HepG2 (cell line): Measurements from ENCODE around the gene PCIF1. TPM values are rescaled to one million over a fixed set of nuclear protein-coding genes. Genes with fewer than 3 reads are reported as not detected.

Source experiments
- FOSL1 ChIP-seq: sonication (generic); formaldehyde crosslinking; IDR thresholded peaks from 2 replicates; pipeline ENCODE4 v1.9.0; 2021; ENCODE audit warnings: missing genetic modification reagents, borderline replicate concordance
- FOXK1 ChIP-seq: sonication (generic); formaldehyde crosslinking; IDR thresholded peaks from 2 replicates; pipeline ENCODE4 v1.4.0; 2020; ENCODE audit warnings: low read depth, missing genetic modification reagents, borderline replicate concordance
- HNRNPL ChIP-seq: fragments of 200-400 bp; formaldehyde crosslinking; IDR thresholded peaks from 2 replicates; pipeline ENCODE4 v1.6.1; 2017; ENCODE audit warnings: mild to moderate bottlenecking, low read depth, low read length
- HOXA5 ChIP-seq: sonication (generic); formaldehyde crosslinking; IDR thresholded peaks from 2 replicates; pipeline ENCODE4 v1.4.0; 2020; ENCODE audit warnings: missing genetic modification reagents
- JDP2 ChIP-seq: sonication (generic); formaldehyde crosslinking; IDR thresholded peaks from 2 replicates; pipeline ENCODE4 v1.8.1; 2022; ENCODE audit warnings: missing genetic modification reagents, borderline replicate concordance
- KDM3A ChIP-seq: IDR thresholded peaks from 2 replicates; pipeline ENCODE4 v1.6.1; 2018; ENCODE audit warnings: low read depth, missing compliant biosample characterization
- MIXL1 ChIP-seq: IDR thresholded peaks from 2 replicates; pipeline ENCODE4 v1.6.1; 2016
- MYC ChIP-seq: sonication (generic); formaldehyde crosslinking; IDR thresholded peaks from 2 replicates; pipeline ENCODE4 v1.9.0; 2021; ENCODE audit warnings: missing genetic modification reagents, borderline replicate concordance
- NFE2L1 ChIP-seq: sonication (generic); formaldehyde crosslinking; IDR thresholded peaks from 2 replicates; pipeline ENCODE4 v1.4.0; 2020; ENCODE audit warnings: missing genetic modification reagents, mild to moderate bottlenecking, borderline replicate concordance
- PCBP1 ChIP-seq: fragments of 200-400 bp; formaldehyde crosslinking; IDR thresholded peaks from 2 replicates; pipeline ENCODE4 v1.6.1; 2017; ENCODE audit warnings: mild to moderate bottlenecking, low read depth, low read length, borderline replicate concordance
- PRMT3 ChIP-seq: sonication (generic); formaldehyde crosslinking; IDR thresholded peaks from 2 replicates; pipeline ENCODE4 v1.8.1; 2022; ENCODE audit warnings: low read depth, mild to moderate bottlenecking, moderate library complexity, missing genetic modification reagents, borderline replicate concordance
- SKI ChIP-seq: fragments of 450-650 bp; IDR thresholded peaks from one replicate; pipeline ENCODE4 v1.6.1; 2018; ENCODE audit warnings: mild to moderate bottlenecking; ENCODE audit not compliant: partially characterized antibody
- SOX6 ChIP-seq, 2 experiments: fragments of 450-650 bp in 1 of 2; sonication (generic) in 1 of 2; formaldehyde crosslinking in 1 of 2; IDR thresholded peaks; 2 replicates each; pipeline versions ENCODE4 v1.4.0 to v1.6.1; 2017 to 2020; ENCODE audit warnings: antibody characterized with exemption in 1 of 2, mild to moderate bottlenecking in 1 of 2, missing genetic modification reagents in 1 of 2
- SRY ChIP-seq: sonication (generic); formaldehyde crosslinking; IDR thresholded peaks from 2 replicates; pipeline ENCODE4 v1.8.0; 2022; ENCODE audit warnings: mild to moderate bottlenecking, missing genetic modification reagents
- SSRP1 ChIP-seq: IDR thresholded peaks from 2 replicates; pipeline ENCODE4 v1.6.1; 2016; ENCODE audit warnings: control low read depth
- ZBTB38 ChIP-seq: sonication (generic); formaldehyde crosslinking; IDR thresholded peaks from 2 replicates; pipeline ENCODE4 v1.5.1; 2020; ENCODE audit warnings: mild to moderate bottlenecking, missing genetic modification reagents
- ZNF547 ChIP-seq: sonication (generic); formaldehyde crosslinking; IDR thresholded peaks from 2 replicates; pipeline ENCODE4 v1.5.1; 2020; ENCODE audit warnings: mild to moderate bottlenecking, missing genetic modification reagents
- ZNF619 ChIP-seq: sonication (generic); formaldehyde crosslinking; IDR thresholded peaks from 2 replicates; pipeline ENCODE4 v1.4.0; 2020; ENCODE audit warnings: mild to moderate bottlenecking, missing genetic modification reagents
- ZNF674 ChIP-seq: sonication (generic); formaldehyde crosslinking; IDR thresholded peaks from 2 replicates; pipeline ENCODE4 v1.5.0; 2020; ENCODE audit warnings: low read depth, mild to moderate bottlenecking, missing genetic modification reagents
- ZNF766 ChIP-seq: sonication (generic); formaldehyde crosslinking; IDR thresholded peaks from 2 replicates; pipeline ENCODE4 v1.5.0; 2020; ENCODE audit warnings: missing genetic modification reagents, borderline replicate concordance
- ZNF883 ChIP-seq: sonication (generic); formaldehyde crosslinking; IDR thresholded peaks from 2 replicates; pipeline ENCODE4 v1.5.1; 2020; ENCODE audit warnings: mild to moderate bottlenecking, missing genetic modification reagents; ENCODE audit errors: not compliant biosample characterization
- polyA plus RNA-seq, 8 experiments: library from polyadenylated mRNA; depleted of rRNA in 3 of 8; stranded (reverse) in 7 of 8; unstranded in 1 of 8; fragments of >200 nt; fragmentation: Illumina TruSeq in 4 of 8; extraction: Trizol in 4 of 8; gene quantifications; 2 replicates each; pipeline versions ENCODE4 v1.2.1 to v1.2.3, GENCODE V29; 2011 to 2016; ENCODE audit warnings: low read depth in 4 of 8, missing spikeins in 1 of 8, mixed read lengths in 1 of 8; ENCODE audit not compliant: insufficient read depth in 1 of 8
- total RNA-seq, 5 experiments: library from RNA; depleted of rRNA; stranded (reverse); fragments of >200 nt; fragmentation: Illumina TruSeq; extraction: Trizol; gene quantifications; 2 replicates each; pipeline ENCODE4 v1.2.3, GENCODE V29; 2016; ENCODE audit warnings: low read depth in 1 of 5
- TF ChIP-seq, protein P1 (sequence below): sonication (generic); formaldehyde crosslinking; IDR thresholded peaks from 2 replicates; pipeline ENCODE4 v1.5.1; 2020; ENCODE audit warnings: missing genetic modification reagents, mild to moderate bottlenecking, borderline replicate concordance
- TF ChIP-seq, protein P2 (sequence below): sonication (generic); formaldehyde crosslinking; IDR thresholded peaks from 2 replicates; pipeline ENCODE4 v1.9.0; 2021; ENCODE audit warnings: missing genetic modification reagents, borderline replicate concordance

Gene PCIF1
- total and polyA plus RNA-seq, 2 of the 13 experiments (the other 11 are each of a cell fraction or from before 2014, with no cell fraction given): 20.9 to 24.4 TPM

DNA sequence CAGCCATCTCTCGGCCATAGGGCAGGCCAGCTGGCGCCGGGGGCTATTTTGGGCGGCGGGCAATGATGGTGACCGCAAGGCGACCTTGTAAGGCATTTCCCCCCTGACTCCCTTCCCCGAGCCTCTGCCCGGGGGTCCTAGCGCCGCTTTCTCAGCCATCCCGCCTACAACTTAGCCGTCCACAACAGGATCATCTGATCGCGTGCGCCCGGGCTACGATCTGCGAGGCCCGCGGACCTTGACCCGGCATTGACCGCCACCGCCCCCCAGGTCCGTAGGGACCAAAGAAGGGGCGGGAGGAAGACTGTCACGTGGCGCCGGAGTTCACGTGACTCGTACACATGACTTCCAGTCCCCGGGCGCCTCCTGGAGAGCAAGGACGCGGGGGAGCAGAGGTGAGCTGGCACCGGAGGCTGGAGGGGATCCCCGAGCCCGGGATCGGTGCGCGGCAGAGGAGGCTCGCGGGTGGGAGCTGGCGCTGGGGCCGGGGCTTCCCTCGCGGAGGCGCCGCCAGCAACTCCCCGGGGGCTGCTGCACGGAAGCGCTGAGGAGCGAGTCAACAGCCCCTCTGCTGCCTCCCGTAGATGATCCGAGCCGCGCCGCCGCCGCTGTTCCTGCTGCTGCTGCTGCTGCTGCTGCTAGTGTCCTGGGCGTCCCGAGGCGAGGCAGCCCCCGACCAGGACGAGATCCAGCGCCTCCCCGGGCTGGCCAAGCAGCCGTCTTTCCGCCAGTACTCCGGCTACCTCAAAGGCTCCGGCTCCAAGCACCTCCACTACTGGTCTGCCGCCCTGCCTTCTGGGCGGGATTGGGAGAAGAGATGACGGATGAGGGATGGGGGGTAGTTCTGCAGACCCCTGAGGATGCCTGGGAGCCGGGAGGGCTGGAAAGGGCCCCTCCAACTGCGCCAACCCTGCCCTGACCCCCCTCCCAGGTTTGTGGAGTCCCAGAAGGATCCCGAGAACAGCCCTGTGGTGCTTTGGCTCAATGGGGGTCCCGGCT, 43.2 kb upstream of the PCIF1 start, which contains the start of the genes CTSA and NEURL2 (continued):
- TF ChIP-seq NFE2L1 (CRISPR knock-in tag) (peak; percentile 22; the same call in 1 of the 2 replicates), ZNF674 (CRISPR knock-in tag) (peak; percentile 54; the same call in 1 of the 2 replicates), ZNF883 (peak; percentile 98), ZNF547 (CRISPR knock-in tag) (peak; percentile 99), SSRP1 (peak; percentile 89; the same call in 1 of the 2 replicates), SKI (peak; percentile 98), KDM3A (CRISPR knock-in tag) (peak; percentile 100), FOXK1 (CRISPR knock-in tag) (peak; percentile 99), PRMT3 (CRISPR knock-in tag) (peak; percentile 99), JDP2 (CRISPR knock-in tag) (peak; percentile 98), PCBP1 (peak; percentile 99), SOX6 (IDR thresholded peaks at IDR 0.05) (no peak), SOX6 (CRISPR knock-in tag; IDR thresholded peaks at IDR 0.05) (peak; percentile 96), ZBTB38 (peak; percentile 99), ZNF619 (CRISPR knock-in tag) (peak; percentile 98), HNRNPL (peak; percentile 87), MYC (peak; percentile 99), MIXL1 (CRISPR knock-in tag) (peak; percentile 99), ZNF766 (peak; percentile 99), HOXA5 (CRISPR knock-in tag) (peak; percentile 98), SRY (CRISPR knock-in tag) (peak; percentile 97), FOSL1 (peak; percentile 23)
- TF ChIP-seq, protein P1, sequence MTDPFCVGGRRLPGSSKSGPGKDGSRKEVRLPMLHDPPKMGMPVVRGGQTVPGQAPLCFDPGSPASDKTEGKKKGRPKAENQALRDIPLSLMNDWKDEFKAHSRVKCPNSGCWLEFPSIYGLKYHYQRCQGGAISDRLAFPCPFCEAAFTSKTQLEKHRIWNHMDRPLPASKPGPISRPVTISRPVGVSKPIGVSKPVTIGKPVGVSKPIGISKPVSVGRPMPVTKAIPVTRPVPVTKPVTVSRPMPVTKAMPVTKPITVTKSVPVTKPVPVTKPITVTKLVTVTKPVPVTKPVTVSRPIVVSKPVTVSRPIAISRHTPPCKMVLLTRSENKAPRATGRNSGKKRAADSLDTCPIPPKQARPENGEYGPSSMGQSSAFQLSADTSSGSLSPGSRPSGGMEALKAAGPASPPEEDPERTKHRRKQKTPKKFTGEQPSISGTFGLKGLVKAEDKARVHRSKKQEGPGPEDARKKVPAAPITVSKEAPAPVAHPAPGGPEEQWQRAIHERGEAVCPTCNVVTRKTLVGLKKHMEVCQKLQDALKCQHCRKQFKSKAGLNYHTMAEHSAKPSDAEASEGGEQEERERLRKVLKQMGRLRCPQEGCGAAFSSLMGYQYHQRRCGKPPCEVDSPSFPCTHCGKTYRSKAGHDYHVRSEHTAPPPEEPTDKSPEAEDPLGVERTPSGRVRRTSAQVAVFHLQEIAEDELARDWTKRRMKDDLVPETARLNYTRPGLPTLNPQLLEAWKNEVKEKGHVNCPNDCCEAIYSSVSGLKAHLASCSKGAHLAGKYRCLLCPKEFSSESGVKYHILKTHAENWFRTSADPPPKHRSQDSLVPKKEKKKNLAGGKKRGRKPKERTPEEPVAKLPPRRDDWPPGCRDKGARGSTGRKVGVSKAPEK (CRISPR knock-in tag): no peak; the same call in none of the 2 replicates
- TF ChIP-seq, protein P2, sequence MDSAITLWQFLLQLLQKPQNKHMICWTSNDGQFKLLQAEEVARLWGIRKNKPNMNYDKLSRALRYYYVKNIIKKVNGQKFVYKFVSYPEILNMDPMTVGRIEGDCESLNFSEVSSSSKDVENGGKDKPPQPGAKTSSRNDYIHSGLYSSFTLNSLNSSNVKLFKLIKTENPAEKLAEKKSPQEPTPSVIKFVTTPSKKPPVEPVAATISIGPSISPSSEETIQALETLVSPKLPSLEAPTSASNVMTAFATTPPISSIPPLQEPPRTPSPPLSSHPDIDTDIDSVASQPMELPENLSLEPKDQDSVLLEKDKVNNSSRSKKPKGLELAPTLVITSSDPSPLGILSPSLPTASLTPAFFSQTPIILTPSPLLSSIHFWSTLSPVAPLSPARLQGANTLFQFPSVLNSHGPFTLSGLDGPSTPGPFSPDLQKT (CRISPR knock-in tag): peak; percentile 80; the same call in 1 of the 2 replicates
